Frontal cortex (tissue), 4 donors: ENCODE data around the gene COL4A3. TPM values are rescaled to one million over a fixed set of nuclear protein-coding genes. Genes with fewer than 3 reads are reported as not detected.
"Not testable (repeated sequence)": the region's sequence is repeated elsewhere in the genome, so short reads cannot be mapped to it uniquely, and the experiment has no call there.

Experiments used
- DNase-seq, 2 donors: peaks; one replicate each; pipeline ENCODE4 v3.0.0; 2012; ENCODE audit warnings: low spot score in 2 of 2
- FAIRE-seq: peaks from 2 replicates; lab custom pipeline; 2012; peaks lifted over from hg19 to GRCh38; lab: Jason Lieb, UNC
- total RNA-seq: library from RNA; depleted of rRNA; stranded (reverse); fragments of >200 nt; gene quantifications from one replicate; pipeline ENCODE4 v1.2.3, GENCODE V29; 2014
- donor health status: control.
- donor health status: control.
- donor health status: control.

COL4A3 gene
- total RNA-seq, 1 donor from 2014 or later, result under 0.01 TPM

DNA sequence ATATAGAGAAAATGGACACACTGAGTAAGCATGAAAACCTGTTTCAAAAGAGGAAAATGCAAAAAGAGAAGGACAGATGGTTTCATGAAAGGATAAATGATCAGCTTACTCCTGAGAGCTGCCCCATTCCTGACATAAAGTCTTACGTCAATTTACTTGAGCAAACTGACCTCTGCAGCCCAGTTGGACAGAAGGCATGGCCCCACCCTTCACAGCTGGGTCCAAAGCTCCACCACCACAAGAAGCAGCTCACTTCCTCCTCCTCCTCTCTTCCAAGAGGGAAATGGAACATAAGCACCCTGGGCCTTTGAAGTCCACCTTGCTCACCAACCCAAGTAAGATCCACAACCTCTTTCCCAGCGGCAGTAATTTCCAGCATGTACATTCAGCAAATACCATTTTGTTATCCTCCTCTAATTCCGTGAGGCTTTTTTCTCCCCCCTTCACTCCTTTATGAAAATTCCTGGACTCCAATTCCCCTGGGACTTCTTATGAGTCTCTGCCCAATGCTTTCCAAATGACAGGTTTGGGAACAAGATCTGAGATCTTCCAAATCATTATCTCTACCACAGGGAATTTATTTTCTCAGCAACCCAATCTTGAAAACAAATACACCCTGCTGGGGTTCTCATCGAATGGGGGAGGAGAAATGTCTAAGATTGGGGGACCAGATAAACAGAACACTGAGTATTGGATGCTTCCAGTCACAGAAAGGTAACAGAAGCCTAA lies 10.5 kb upstream of the COL4A3 start:
- FAIRE-seq, result no peak
- no peak for DNase-seq

DNA sequence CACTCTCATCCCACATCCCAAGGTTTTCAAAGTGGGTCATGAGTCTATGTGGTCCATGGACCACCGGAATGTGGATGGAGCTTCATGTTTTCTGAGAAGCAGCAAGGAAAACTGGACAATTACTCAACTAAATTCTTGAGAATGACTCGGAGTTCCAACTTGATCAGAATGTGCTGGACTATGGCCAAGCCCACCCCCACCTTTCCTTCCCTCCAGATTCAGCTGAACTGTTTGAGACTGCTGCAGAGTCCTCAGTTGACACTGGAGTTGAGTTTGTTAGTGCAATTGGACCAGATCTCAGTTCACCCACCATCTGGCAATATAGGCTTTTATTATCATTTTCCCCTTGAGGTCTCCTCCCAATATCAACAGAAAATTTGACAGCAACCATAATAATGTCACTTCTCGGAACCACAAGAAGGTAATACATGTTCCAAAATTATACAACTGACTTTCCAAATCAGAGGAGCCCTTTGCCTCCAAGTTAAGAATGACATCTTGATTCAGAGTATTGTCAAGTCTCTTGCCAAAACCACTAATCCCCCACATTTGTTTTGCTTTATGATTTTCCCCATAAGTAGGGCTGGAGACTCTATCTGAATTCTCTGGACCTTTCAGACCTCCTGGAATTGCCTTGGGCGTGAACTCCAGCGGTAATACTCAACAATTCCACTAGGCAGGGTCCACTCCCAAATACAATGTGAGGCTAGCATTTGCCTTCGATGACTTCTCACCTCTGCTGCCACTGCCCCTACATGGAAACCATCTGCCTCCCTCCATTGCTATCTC lies 9.2 kb upstream of the COL4A3 start:
- FAIRE-seq (no peak), DNase-seq (no peak)

DNA sequence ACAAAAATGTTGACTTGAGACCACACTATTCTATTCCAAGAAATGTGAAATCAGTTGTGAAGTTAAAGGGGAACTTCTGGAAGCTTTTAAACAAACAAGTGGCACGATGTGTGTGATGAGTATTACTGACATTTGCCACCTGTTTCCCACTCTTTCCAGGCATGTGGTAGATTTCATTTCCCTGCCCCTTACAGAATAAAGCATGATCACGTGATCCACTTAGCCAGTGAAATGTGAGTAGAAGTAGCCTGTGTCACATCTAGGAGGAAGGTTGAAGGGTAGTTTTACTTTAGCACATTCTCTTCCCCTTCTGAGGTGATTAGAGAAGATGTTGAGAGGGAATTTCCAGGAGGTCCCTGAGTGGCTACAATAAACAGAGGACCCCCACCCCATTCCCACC lies 4.3 kb upstream of the COL4A3 start:
- DNase-seq (no peak), FAIRE-seq (no peak)

DNA sequence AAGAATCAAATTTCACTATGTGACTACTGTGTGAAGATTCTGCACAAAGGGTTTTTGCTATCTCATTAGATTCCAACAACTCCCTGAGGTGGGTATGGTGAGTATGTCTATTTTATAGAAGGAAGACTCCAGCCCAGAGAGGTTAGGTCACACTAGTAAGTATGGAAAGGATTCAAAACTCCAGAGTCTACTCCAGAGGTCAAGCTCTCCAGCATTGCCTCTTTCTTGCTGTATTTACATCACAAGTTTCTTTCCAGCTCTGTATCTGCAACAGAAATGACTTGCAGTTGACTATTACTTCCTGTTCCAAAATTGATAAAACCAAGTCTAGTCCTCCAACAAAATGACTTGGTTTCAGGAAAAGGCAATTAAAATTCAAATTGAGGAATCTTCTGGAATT lies 2.5 kb upstream of the COL4A3 start:
- FAIRE-seq, result no peak
- no peak for DNase-seq

DNA sequence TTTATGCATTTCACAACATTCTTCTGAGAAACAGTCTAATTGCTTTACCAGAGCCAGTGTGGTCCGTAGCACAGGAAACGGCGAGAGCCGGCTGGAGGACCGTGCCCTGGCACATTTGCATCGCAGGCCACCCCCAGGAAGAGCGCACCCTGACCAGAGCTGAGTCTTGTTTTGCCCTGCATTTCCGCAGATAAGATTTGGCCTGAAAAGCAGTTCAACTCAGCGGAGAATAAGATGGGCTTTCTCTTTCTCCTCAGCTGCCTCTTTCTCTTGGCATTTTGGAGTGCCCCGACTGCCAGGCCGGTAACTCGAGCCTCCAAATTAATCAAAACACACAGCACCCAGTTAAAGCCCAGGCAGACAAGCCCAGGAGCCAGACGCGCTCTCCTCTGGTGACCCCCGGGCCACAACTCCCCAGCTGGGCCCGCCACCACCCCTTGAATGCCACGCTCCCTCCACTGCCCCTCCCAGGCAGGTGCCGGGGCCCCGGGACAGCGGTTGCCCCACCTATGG lies 883 bp upstream of the COL4A3 start:
- DNase-seq (peak in 1 of 2 donors; percentile 23), FAIRE-seq (no peak)

DNA sequence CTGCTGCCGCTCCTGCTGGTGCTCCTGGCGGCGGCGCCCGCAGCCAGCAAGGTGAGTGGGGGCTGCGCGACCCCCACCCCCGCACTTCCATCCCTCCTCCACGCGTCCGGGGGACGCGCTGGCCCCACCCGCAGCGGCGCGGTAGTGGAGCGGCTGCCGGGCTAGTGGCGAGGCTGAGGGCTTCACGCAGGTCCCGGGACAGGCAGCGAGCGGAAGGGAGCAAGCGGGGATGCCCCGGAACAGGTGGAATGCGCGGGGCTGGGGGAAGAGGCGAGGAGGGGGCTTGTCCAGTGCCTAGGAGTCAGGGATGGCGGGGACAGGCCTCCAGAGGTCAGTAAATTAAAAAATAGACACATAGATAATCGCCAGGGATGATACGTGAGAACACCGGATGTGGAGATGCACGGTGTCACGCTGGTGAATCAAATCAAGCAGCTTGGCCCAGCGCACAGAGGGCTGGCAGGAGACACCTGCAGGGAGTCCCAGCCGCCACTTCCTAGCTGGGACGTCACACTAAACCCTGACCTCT lies 403 bp downstream of the COL4A3 start:
- peak in 1 of 2 donors; percentile 11 for DNase-seq

DNA sequence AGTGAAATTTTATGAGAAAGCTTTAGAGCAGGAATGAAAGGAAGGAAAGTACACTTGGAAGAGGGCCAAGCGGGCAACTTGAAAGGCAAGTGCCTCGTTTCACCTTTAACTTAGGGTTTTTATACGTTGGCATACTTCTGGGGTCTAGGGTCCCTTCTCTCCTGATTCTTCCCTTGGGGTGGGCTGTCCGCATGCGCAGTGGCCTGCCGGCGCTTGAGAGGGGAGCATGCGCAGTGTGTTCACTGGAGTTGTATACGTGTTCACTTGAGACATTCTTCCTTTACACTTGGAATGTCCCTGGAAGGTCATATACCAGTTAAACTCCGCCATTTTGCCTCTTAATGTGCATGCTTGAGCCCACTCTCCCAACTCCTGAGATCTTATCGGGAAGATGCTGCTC lies 7.4 kb downstream of the COL4A3 start:
- not testable (repeated sequence) for DNase-seq, FAIRE-seq

More for the DNA sequence above, 403 bp downstream of the COL4A3 start:
- no peak for FAIRE-seq

DNA sequence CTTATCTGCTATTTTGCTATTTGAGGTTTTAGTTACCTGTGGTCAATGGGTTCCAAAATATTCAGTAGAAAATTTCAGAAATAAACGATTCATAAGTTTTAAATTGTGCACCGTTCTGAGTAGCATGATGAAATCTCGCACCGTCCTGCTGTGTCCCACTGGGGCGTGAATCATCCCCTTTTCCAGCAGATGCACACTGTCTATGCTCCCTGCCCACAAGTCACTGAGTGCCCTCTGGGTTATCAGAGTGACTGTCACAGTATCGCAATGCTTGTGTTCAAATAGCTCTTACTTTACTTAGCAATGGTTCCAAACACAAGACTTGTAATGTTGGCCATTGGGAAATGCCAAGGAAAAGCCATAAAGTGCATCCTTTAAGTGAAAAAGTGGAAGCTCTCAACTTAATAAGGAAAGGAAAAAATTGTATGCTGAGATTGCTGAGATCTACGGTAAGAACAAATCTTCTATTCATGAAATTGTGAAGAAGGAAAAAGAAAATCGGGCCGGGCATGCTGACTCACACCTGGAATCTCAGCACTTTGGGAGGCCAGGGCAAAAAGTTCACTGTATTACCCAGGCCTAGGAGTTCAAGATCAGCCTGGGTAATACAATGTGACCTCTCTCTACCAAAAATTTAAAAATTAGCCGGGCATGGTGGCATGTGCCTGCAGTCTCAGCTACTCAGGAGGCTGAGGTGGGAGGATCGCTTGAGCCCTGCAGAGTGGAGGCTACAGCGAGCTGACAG lies 13.3 kb downstream of the COL4A3 start:
- DNase-seq (no peak), FAIRE-seq (no peak)

DNA sequence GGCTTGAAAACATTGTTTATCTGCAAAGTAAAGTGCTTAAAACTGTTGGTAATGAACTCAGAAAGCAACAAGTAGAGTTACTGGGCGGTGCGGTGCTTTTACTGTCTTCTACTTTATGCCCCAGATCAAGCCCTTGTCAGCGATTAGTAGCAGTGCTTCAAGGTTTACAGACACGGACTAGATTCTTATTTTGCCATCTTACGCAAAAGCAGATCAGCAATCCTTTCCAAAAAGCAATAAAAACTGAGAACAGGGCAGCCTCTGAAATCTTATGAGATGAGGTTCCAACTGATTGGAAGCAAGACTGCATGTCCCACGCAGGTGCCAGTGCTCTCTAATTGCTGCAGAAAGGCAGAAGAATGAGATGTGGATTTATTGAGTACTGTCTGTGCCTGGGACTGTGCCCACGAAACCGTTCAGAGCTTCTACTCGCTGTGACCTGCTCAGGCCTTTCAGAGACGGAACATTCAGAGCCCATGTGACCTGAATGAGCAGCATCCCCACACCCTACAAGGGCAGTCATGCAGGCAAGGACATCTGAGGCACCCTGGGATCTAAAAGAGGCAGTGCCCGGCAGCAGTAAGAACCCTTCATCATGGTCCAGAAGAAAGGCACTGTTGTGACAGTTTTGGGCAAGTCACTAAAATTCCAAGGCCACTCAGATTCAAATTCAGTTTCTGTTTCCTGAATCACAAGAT lies 15.7 kb downstream of the COL4A3 start:
- DNase-seq (peak in 1 of 2 donors; percentile 7), FAIRE-seq (no peak)

DNA sequence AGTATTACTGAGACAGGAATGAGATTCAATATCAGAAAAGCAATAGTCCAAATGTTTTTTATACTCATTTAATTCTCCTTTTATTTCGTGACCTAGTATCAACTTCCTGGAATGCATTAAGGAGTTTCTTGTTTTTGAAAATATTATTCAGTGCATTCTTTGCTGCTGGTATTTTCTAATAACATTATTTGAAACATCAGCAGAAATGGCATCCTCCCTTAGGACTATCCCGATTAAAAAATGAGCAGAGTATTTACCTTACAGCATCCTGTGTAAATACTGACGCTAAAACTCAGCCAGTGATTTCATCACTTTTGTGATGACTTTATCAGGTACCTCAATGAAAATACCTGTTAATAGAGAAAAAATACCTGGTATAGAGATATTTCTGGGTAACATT lies 16.3 kb downstream of the COL4A3 start:
- FAIRE-seq, result no peak

DNA sequence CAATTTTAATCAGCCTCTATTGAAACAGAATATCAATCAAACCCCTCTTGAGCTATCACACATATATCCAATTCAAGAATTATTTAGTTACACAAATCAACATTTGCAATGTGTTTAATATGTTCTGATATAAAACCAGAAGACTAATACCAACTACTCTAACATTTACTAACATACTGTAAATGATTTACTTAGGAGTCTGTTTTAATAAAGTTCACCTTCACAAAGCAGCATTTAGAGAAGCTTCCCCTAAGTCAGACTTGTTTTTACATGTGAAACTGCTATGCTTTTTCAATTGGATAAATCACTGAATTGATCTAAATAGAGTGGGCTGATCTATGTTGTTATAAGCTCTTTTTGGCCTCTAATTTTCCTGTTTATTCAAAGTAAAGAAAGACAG lies 18.3 kb downstream of the COL4A3 start:
- FAIRE-seq, result no peak
- no peak for DNase-seq

More for the DNA sequence above, 16.3 kb downstream of the COL4A3 start:
- DNase-seq, result no peak

DNA sequence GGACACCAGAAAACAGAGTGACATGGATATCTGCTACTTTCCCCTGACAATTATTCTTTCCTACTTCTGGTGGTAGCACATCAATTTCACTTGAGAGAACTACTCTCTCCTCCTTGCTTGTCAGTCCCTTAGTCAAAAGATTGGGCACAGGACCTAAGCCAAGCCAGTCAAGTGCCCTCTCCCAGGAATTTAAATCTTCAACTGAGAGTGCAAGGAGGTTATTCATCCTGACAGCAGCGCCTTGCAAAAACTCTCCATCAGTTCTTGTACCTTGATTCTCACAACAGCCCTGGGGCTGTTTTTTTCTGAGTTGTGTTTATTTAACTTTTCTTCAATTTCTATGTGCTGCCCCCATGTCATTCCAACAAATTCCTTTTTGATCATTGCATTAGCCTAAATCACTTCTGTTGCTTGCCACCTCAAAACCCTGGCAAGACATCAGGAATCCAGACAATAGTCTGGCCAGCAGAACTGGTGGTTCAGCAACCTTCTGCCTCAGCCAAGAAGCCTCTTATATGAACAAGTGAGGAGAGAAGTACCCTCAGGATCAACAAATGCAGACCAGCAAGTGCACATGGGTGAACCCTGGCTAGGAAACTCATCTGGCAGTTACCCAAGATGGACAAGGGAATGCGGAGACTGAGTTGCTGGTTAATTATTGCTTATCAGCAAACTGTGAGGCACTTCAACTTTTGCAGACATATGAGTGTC lies 19.4 kb downstream of the COL4A3 start:
- DNase-seq (no peak), FAIRE-seq (no peak)

DNA sequence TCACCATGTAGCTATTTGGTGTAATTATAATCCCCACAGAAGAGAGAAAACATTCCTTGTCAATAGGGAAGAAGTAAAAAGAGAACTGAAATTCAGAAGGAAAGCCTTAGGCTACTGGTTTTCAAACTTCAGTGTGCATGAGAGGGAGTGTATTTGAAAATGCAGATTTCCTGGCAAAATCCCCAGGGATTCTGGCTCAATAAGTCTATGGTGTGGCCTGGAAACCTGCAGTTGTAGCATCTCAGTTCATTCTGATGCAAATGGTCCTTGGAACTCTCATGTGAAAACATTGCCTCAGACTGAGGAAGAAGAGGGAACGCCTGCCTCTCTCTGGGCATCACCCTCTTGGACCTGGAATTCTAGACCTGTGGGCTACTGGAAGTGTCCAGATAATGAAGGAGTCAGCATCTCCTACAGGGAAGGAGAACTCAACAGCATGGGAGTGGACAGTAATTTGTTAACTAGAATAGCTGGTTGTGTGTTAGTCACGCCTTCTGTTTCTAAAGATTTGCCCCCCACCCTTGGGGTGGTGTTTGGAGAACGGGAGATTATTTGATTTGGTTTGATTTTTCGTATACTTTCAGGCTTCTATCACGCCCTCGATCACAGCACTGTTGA lies 21.3 kb downstream of the COL4A3 start:
- DNase-seq (no peak), FAIRE-seq (no peak)

DNA sequence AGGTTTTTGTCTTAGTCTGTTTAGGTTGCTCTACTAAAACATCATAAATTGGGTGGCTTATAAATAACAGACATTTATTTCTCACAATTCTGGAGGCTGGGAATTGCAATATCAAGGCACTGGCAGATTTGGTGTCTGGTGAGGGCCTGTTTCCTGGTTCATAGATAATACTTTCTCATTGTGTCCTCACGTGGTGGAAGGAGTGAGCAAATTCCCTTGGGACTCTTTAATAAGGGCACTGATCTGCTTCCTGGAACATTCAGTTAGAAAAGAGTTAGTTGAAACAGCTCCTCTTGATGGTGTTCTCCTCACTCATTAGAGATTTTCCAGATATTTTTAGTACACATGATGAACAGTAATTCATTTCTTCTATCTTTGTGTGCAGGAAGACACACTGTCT lies 22.3 kb downstream of the COL4A3 start:
- DNase-seq (no peak), FAIRE-seq (no peak)

DNA sequence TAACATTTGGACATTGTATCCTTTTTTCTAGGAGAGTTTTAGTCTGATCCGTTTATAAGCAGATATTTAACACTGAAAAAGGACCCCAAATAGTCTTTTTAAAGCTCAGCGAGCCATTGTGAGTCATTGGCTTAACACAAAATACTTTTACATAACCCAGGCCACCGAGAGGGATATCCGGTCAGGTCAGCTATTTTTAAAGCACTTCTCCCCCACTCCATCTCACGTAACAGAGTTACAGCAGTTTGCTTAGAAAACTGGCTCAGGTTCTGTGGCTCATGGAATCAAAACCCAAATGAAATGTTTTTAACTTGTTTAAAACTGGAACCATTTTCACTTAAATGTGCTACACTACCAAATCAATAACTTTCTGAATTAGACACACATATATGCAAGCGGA lies 23.9 kb downstream of the COL4A3 start:
- no peak for DNase-seq
- FAIRE-seq, result no peak

DNA sequence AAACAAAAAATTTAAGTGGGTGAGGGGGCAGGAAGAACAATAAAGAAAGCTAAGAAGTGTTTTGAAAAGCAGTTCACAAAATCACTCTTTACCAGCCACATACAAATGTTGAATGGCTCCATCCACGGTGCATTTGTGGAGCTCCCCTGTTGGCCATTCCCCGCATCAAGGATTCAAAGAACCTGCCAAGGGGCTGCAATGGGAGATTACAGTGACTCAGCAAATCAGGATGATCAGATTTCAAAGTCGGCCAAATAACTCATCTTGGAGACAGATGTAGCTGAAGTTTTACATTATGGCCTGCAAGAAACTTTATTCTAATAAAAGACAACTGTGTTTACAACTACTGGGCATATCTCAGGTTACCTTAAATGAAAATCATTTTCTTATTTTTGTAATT lies 26.9 kb downstream of the COL4A3 start:
- DNase-seq (no peak), FAIRE-seq (no peak)

DNA sequence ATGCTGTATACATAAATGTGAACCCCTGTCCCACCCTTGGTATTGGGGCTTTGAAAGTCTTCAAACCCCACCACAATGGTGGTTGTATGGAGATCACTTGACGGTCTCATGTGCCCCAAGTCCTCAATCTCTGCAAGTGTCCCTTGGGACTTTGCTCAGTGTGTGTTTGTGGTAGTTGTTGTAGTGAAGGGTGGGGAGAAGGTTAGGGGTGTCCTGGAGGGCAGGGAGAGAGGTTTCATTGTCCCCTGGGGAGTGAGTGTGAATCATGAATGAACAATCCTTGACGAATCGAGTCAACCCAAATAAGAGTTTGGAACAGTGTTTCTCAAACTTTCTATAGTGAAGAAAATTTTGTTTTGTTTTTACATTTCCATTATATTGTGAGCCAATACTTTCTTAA lies 28.1 kb downstream of the COL4A3 start:
- DNase-seq, result no peak
- no peak for FAIRE-seq

DNA sequence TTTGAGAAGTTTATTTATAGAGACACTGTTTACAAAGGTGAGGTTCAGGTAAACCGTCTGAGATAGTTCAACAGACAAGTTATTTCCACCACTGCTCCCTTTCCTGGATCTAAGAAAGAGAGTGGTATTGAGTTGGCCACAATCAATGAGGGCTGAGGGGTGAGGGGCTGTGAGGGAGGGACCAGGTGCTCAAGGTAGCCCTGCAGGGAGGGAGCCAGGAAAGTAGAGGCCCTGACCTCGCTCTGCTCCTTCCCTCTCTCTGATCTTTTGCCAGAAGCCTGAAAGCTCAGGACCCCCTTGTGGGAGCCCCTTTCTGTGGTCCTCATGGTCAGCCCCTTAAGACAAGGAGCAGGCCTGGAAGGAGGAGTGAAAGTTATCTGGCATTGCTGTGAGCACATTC lies 29.8 kb downstream of the COL4A3 start:
- FAIRE-seq (no peak), DNase-seq (no peak)

DNA sequence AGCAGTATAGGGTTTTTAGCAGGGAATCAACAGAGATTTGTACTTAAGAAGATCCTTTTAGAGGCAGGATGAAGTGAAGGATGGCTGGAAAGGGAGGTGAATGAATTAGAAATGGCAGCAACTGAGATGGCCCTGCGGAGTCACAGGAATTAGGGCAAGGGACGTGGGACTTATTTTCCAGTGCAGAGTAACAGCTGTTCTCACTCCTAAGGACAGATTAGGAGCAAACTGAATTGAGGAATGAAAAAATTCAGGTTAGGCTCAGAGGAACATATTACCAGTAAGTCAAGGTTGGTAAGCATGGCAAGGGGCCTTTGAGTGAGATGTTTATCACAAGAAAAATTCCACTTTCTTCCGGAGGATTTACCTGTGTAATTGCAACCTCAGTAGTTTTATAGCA lies 34.4 kb downstream of the COL4A3 start:
- DNase-seq, result no peak
- no peak for FAIRE-seq
